ENCODE measurements around the gene MTCL1. TPM values are rescaled to one million over a fixed set of nuclear protein-coding genes. Genes with fewer than 3 reads are reported as not detected.
A peak's percentile ranks its signal among the peaks of the same experiment; 100 is the strongest.

Gene MTCL1
- total and polyA plus RNA-seq, 2 experiments from 2014 or later, result 10.6 to 19.7 TPM

DNA sequence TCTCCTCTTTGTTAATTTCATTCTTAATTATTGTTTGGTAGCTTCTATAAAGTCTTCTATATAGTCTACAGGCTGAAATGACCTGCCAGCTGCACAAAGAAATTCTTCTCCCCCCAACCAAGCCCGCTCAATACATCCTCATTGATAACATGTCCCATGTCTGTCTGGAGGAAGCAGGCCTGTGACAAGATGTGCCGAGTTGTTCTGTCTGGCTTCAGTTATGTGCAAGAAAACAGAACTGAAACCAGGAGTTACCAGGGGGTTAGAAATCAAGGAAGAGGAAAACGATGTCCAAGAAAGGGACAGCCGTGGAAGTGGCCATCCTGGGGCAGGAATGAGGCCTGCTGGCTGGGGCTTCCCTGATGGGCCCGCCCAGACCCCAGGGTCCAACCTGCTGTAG lies 57.6 kb downstream of the MTCL1 start:
- WGBS (ENCODE audit: low lambda C conversion rate, missing lambda C conversion rate), result 92% methylated on average over 5 of the region's 5 CpGs
- H3K27ac ChIP-seq, result no peak overlapping the region

DNA sequence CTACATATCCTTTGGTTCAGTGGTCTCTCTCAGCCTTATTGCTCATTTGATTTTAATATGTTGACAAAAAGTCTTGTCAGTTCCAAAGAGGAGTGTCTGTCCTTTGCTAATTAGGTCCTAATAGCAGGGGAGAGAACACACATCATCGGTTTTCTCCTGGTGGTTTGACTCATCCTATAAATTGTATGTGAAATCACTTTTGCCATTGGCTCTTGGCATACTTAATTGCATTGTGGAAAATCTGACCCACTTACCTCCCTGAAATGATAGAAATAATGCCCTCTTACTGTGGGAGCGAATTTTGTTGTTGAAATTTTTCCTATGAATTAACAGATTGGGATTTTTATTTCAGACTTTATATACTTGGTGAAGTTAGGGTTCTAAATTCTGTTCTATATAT lies 58.3 kb downstream of the MTCL1 start:
- no peaks in the 10 kb centered on the region for H3K27me3 ChIP-seq
- no peak overlapping the region for H2AFZ ChIP-seq
- no peaks in the 10 kb centered on the region for H3K9me2 ChIP-seq (replicated peaks; ENCODE audit: insufficient read depth)
- H3K4me1 ChIP-seq (ENCODE audit: insufficient read depth), result peaks cover 10% of the 10 kb centered on the region
- no peak for DNase-seq (ENCODE audit: low spot score)
- no peak overlapping the region for H3K4me2 ChIP-seq
- no peaks in the 10 kb centered on the region for H3K79me2 ChIP-seq
- 84% methylated on average over 2 of the region's 2 CpGs for WGBS (ENCODE audit: low lambda C conversion rate, missing lambda C conversion rate)
- H3K36me3 ChIP-seq (replicated peaks; ENCODE audit: insufficient read depth, low read depth), result no peaks in the 10 kb centered on the region
- TF ChIP-seq EZH2 (IDR thresholded peaks at IDR 0.05; ENCODE audit: borderline replicate concordance) (no peak), EZH2phosphoT487 (IDR thresholded peaks at IDR 0.05; ENCODE audit: low read depth, severe bottlenecking, unreplicated experiment) (no peak)
- TF ChIP-seq, protein P1, sequence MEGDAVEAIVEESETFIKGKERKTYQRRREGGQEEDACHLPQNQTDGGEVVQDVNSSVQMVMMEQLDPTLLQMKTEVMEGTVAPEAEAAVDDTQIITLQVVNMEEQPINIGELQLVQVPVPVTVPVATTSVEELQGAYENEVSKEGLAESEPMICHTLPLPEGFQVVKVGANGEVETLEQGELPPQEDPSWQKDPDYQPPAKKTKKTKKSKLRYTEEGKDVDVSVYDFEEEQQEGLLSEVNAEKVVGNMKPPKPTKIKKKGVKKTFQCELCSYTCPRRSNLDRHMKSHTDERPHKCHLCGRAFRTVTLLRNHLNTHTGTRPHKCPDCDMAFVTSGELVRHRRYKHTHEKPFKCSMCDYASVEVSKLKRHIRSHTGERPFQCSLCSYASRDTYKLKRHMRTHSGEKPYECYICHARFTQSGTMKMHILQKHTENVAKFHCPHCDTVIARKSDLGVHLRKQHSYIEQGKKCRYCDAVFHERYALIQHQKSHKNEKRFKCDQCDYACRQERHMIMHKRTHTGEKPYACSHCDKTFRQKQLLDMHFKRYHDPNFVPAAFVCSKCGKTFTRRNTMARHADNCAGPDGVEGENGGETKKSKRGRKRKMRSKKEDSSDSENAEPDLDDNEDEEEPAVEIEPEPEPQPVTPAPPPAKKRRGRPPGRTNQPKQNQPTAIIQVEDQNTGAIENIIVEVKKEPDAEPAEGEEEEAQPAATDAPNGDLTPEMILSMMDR (IDR thresholded peaks at IDR 0.05; ENCODE audit: poor library complexity), result no peak
- H3K9me3 ChIP-seq (ENCODE audit: low read depth), result no peaks in the 10 kb centered on the region
- no peaks in the 10 kb centered on the region for H4K20me1 ChIP-seq (ENCODE audit: insufficient read depth, poor library complexity, severe bottlenecking)
- no peak overlapping the region for H3K4me3 ChIP-seq
- H3K27ac ChIP-seq, result no peak overlapping the region

More for the DNA sequence above, 57.6 kb downstream of the MTCL1 start:
- TF ChIP-seq EZH2phosphoT487 (IDR thresholded peaks at IDR 0.05; ENCODE audit: low read depth, severe bottlenecking, unreplicated experiment) (no peak), EZH2 (IDR thresholded peaks at IDR 0.05; ENCODE audit: borderline replicate concordance) (no peak)
- TF ChIP-seq, protein P1 (IDR thresholded peaks at IDR 0.05; ENCODE audit: poor library complexity), result no peak
- Histone ChIP-seq H3K4me3 (no peak overlapping the region), H2AFZ (no peak overlapping the region), H3K4me2 (no peak overlapping the region), H4K20me1 (ENCODE audit: insufficient read depth, poor library complexity, severe bottlenecking) (no peaks in the 10 kb centered on the region), H3K27me3 (no peaks in the 10 kb centered on the region), H3K4me1 (ENCODE audit: insufficient read depth) (peaks cover 10% of the 10 kb centered on the region), H3K79me2 (peaks cover 2% of the 10 kb centered on the region), H3K36me3 (replicated peaks; ENCODE audit: insufficient read depth, low read depth) (no peaks in the 10 kb centered on the region), H3K9me2 (replicated peaks; ENCODE audit: insufficient read depth) (no peaks in the 10 kb centered on the region), H3K9me3 (ENCODE audit: low read depth) (no peaks in the 10 kb centered on the region)
- DNase-seq (ENCODE audit: low spot score), result no peak

DNA sequence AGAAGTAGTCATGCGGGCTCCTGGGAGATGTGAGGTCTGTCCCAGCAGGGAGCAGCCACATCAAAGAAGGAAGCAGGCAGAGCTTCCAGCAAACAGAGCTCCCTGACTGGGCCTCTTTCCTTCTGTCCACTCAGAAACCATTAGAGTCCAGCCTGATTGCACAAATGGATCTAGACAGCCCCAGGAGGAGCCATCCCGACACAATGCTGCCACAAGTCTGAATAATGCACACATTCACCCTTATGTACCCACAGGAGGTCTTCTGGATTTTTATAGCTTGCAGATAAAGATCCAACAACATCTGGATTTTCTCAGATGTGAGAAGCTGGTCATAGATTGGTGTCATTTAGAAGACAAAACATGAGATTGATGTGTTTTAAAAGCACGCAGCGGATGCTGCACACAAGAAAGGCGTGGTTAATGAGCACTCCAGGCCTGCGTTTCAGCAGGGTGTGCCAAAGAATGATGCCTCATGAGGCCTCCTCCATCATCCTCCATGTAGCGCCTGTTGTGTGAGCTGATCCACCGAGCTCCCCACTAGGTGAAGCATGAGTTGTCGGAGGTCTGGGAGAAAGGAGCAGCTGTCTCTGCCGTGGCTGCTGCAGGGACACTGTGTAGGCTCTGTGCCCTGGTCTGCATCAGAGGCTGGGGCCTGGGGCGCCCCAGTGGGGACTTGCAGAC lies 60.6 kb downstream of the MTCL1 start:
- WGBS (ENCODE audit: low lambda C conversion rate, missing lambda C conversion rate), result 61% methylated on average over 11 of the region's 11 CpGs
- Histone ChIP-seq H3K4me2 (peak overlapping the region; percentile 36), H3K9me3 (ENCODE audit: low read depth) (no peaks in the 10 kb centered on the region), H3K36me3 (replicated peaks; ENCODE audit: insufficient read depth, low read depth) (no peaks in the 10 kb centered on the region), H4K20me1 (ENCODE audit: insufficient read depth, poor library complexity, severe bottlenecking) (no peaks in the 10 kb centered on the region), H2AFZ (no peak overlapping the region), H3K79me2 (no peaks in the 10 kb centered on the region), H3K4me1 (ENCODE audit: insufficient read depth) (peaks cover 10% of the 10 kb centered on the region), H3K4me3 (no peak overlapping the region), H3K9me2 (replicated peaks; ENCODE audit: insufficient read depth) (no peaks in the 10 kb centered on the region), H3K27ac (no peak overlapping the region), H3K27me3 (no peaks in the 10 kb centered on the region)
- TF ChIP-seq EZH2phosphoT487 (IDR thresholded peaks at IDR 0.05; ENCODE audit: low read depth, severe bottlenecking, unreplicated experiment) (no peak), EZH2 (IDR thresholded peaks at IDR 0.05; ENCODE audit: borderline replicate concordance) (no peak)
- TF ChIP-seq, protein P1 (IDR thresholded peaks at IDR 0.05; ENCODE audit: poor library complexity), result no peak
- DNase-seq (ENCODE audit: low spot score), result peak; percentile 31

Measured in hepatocyte (in vitro differentiated cells).